Measurements from ENCODE around the gene HS6ST3.
"Not testable (repeated sequence)": the region's sequence is repeated elsewhere in the genome, so short reads cannot be mapped to it uniquely, and the experiment has no call there.

HS6ST3 gene

DNA sequence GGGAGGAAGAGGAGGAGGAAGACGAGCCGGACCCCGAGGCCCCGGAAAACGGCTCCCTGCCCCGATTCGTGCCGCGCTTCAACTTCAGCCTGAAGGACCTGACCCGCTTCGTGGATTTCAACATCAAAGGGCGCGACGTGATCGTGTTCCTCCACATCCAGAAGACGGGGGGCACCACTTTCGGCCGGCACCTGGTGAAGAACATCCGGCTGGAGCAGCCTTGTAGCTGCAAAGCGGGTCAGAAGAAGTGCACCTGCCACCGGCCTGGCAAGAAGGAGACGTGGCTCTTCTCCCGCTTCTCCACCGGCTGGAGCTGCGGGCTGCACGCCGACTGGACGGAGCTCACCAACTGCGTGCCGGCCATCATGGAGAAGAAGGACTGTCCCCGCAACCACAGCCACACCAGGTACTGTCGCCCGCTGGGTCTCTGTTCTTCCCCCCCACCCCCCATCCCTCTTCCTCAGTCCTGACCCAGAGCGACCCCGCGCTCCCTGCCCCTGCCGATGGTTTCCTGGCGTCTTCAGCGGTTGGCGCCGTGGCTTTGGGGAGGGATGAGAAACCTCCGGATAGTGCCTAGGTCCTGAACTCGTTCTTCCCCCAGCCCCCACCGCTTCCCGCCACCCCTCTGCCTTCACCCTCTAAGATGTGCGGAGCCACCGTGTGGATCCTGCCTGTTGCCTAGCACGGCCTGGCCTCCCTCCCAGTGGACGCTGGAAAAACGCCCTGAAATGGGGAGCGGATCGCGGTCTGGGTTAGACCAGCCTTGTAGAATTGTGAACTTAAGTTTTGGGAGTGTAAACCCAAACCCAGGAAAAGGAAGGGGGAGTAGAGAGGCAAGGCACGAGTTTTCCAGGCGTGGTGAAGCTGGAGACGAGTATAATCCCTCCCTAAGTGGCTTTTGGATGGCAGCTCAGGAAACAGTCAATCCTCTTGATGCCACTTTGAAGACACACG is 1.5 kb downstream of the HS6ST3 start:
- no peak for DNase-seq (ENCODE audit: low spot score)

DNA sequence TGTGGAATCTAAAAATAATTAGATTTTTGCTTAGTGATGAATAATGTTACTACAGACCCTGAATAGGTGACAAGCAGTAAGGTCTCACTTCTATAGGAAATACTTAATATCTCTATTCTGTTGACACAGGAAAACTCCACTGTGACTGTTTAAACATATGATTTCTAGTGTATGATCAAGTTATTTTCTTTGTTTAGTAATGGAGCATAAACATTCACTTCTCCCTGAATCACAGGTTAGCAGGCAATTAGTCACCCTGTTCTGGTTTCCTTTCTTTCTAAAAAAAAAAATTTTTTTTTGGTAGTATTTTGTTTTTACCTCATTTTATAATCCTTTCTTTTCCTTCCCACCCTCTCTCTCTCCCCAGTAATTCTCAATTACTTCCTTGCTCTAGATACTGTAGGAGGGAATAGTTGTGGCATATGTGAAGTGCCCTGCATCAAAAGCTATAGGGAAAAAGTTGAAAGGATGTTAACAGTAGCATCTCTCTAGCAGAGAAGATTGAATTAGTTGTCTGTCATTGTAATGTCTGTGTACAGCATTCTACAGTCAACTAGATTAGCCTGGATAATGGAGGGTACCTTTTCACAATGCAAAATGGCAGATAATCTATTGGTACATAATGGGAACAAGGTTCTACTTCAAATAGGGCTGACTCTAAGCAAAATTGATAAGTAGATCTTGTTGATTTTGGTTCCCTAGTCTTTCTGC is 3.5 kb downstream of the HS6ST3 start:
- no peak for DNase-seq (ENCODE audit: low spot score)

DNA sequence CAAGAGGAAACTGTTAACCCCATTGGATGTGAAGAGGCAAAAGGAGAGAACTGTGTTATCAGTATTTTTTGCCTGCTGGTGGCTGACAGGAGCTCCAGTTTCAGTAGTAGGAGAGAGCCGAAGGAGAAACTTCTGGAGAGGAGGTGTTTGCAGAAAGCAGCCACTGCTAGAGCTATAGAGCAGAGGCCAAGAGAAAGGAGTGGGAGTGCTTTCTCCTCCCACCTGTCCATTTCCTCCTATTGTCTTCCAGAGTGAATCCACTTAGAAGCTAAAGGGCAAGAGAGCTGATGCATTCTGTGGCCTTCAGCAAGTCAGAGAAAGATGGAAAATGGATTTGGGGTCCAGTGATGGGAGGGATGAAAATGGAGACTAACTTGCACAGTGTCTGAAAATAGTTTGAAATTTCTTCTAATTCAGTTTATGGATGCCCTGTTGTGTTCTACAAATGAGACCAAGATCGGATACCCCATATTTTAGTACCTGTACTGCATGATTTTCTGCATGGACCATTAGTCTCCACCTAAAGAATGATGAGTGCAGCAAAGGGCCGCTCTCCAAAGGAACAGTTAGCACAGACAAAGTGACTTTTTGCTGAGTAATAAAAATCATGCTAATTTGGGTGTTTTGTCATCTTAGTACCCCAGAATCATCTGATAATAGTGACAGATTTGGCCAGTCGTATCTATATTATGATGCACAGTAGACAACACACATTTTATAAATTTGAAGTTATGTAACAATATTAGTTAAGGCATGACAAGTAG is 10.7 kb downstream of the HS6ST3 start:
- DNase-seq (ENCODE audit: low spot score): no peak

DNA sequence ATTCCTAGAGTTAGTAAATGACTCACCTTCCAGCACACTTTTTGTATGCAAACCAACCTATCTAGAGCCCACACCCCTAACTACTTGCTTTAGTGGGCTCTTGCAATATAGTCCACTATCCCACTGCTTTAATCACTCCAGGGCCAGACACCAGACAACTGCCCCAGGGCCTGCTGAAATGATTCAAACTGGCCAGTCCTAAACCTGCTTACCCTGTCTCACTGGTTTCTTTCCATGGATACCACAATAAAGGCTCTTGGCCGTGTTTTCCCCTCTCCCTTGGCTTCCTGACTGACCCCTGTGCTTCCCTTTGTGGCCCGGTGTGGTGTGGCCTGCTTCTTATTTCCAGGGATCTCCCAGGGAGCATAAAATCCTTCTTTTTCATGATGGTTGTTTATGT is 14.6 kb downstream of the HS6ST3 start:
- DNase-seq (ENCODE audit: low spot score): no peak

DNA sequence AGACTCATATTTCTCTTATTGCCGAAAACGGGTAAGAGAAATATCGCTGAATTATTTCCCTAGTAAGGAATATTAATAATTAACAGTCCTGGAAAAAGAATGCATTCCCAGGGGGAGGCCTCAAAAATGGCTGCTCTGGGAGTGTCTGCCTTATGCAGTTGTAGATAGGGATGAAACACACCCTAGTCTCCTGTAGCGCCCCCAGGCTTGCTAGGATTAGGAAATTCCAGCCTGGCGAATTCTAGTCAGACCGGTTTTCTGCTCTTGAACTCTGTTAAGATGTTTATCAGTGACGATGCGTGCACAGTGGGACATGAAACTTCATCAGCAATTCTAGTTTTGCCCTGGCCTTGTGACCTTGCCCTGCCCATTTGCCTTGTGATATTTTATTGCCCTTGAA is 18.2 kb downstream of the HS6ST3 start:
- not testable (repeated sequence) for DNase-seq (ENCODE audit: low spot score)

DNA sequence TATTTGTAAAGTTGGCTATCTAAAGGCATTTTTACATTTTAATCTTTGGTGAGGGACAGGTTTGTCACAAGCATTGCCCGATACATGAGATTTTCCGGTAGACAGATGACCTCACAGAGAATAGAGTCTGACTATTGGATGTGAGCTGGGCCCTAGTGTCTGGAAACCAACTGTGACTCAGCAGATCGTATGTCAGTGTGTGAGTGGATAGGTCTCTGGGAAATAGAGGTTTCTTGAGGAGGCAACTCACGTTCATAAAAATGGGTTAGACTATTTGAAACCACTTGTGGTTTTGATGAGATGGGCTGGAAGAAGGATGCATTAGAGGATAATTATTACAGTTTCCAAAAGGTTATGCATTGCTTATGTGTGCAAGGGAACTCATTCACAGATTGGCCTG is 19.2 kb downstream of the HS6ST3 start:
- no peak for DNase-seq (ENCODE audit: low spot score)

DNA sequence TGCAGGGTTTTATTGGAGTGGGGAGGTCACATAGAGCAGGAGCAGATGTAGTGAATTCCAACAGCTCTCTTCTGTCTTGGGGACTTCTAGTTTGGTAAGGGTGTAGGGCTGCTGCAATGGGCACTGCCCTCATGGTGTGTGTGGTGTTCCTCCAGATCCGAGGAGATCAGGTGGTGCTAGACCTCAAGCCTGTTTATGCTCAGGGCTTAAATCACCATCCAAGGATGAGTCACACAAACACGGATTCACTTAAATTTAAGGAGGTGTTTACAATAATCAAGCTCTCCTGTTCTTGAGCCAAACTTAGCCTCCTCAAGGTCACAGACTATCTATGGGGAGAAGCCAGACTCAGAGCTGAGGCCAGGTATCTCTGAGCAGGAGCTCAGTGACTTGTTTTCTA is 23.0 kb downstream of the HS6ST3 start:
- DNase-seq (ENCODE audit: low spot score): no peak

DNA sequence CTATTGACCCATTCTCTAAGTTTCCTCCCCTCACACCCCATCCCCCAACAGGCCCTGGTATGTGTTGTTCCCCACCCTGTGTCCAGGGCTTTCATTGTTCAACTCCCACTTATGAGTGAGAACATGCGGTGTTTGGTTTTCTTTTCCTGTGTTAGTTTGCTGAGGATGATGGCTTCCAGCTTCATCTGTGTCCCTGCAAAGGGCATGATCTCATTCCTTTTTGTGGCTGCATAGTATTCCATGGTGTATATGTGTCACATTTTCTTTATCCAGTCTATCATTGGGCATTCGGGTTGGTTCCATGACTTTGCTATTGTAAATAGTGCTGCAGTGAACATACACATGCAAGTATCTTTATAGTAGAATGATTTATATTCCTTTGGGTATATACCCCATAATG is 25.5 kb downstream of the HS6ST3 start:
- not testable (repeated sequence) for DNase-seq (ENCODE audit: low spot score)

DNA sequence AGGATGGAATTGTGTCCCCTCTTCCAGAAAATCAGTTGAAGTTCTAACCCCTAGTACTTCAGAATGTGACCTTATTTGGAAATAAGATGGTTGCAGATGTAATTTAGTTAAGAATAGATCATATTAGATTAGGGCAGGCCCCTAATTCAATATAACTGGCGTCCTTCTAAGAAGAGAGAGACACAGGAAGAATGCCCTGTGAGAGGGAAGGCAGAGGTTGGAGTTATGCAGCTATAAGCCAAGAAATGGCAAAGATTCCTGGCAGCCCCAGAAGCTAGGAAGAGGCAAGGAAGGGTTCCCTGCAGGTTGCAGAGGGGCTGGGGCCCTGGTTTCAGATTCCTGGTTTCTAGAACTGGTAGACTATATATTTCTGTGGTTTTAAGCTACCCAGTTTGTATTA is 30.0 kb downstream of the HS6ST3 start:
- no peak for DNase-seq (ENCODE audit: low spot score)

DNA sequence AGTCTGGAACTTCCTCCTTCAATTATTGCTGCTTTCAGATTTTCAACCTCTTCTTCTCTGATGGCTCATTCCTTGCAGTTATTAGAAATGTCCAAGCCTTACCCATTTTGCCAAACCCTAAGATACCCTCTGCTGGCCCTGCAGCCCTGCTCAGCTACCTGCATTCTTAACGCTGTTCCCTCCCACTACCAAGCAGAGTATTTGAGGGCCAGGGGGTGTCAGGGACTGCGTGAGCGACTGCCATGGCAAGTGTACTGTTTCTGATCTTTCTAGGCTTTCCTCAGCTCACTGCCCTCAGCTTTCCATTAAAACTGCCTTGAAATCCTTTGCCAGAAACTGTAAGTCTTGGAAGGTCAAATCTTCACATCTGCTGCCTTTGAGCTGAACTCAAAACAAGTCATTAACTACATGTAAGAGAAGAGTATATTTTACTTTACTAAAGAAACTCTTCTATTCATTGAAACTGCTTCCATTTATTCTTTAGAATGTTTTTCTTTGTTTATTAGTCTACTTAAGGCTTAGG is 41.0 kb downstream of the HS6ST3 start:
- no peak for DNase-seq (ENCODE audit: low spot score)

DNA sequence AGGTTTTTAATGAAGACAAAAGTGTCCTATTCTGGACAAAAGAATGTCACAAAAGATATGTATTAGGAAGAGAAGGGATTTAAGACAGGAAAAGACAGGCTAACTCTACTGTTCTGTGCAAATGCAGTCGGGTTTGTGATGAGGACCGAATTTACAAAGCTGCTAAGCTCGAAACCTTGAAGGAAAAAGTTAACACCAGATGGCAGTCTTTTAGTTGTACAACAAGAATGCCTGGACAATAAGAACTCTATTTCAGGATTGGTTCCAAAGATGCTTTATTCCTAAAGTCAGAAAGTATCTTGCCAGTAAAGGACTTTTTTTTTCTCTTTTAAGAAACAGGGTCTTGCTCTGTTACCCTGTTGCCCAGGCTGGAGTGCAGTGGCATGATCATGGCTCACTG is 51.1 kb downstream of the HS6ST3 start:
- DNase-seq (ENCODE audit: low spot score): no peak

DNA sequence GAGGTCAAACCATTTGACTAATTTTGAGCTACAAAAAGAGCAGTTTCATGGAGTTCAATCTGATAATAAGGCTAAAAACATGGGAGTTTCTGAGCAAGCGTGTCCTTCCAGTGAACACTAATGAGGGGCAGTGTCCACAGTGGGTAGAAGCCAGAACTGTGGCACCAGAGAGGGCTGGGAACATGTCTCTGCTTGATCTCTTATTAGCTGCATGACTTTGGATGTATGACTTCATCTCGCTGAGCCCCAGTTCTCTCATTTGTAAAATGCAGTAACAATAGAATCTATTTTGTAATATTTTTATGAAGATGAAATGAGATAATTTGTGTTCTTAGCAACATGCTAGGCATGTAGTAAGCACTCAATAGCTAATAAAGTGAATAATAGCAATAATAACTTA is 69.8 kb downstream of the HS6ST3 start:
- DNase-seq (ENCODE audit: low spot score): no peak

DNA sequence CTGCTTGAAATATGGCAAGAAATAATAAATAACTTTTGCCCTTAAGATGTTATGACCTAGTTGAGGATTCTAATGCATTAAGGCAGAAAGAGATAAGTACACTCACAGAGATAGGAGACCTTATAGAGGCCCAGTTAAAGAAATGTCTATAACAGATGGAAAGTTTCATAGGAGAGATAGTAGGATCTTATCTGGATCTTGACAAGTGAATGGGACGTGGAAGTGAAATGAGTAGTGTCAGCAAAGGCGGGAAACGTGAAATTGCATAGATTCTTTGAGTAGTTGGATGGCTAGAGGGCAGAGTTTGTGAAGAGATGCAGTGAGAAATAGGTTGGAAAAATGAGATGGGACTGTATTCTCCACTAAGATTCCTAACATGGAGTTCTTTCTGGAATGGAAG is 71.2 kb downstream of the HS6ST3 start:
- DNase-seq (ENCODE audit: low spot score): no peak

DNA sequence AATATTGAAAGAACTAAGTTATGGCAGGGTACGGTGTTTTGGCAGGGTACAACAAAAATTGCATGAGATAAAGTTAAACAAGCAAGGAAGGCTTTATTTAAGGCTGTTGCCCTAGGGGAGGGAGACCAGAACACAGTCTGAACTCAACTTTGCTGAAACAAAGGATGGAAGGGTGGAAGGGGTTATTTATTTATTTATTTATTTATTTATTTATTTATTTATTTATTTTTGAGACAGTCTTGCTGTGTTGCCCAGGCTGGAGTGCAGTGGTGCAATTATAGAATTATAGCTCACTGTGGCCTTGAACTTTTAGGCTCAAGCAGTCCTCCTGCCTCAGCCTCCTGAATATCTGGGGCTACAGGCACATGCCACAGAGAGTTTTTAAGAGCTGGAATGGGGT is 75.9 kb downstream of the HS6ST3 start:
- no peak for DNase-seq (ENCODE audit: low spot score)

DNA sequence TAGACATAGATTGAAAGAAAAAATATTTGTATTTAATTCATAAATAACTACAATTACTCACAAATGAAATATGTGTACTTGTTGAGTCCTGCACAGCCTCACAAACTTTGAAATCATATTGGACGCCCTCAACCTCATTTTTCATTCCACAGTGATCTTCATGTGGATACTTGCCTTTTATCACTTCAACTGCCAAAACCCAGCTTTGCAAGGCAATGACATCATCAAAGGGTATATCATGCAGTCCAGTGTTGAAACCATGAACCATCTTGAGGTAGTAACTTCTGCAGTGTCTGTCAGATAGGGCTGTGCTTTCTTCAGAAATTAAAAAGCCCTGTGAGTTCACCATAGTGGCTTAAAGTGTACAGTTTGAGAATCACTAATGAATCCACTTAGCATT is 82.2 kb downstream of the HS6ST3 start:
- DNase-seq (ENCODE audit: low spot score): no peak

DNA sequence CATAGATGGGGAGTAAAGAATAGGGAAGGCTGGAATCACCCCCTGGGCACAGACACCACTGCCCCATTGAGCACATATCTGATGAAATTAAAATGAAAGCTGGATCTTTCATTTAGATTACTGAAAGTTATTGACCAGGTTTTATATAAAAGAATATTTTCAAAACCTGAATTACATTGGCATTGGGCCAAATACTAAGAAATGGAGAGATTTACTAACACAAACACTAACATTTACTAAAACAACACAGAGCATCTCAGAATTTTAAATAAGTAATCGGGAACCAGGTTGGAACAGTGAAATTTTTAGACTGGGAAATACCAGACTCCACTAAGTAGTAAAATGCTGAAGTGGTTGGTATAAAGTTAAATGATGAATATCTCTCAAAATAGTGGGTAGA is 88.9 kb downstream of the HS6ST3 start:
- no peak for DNase-seq (ENCODE audit: low spot score)

DNA sequence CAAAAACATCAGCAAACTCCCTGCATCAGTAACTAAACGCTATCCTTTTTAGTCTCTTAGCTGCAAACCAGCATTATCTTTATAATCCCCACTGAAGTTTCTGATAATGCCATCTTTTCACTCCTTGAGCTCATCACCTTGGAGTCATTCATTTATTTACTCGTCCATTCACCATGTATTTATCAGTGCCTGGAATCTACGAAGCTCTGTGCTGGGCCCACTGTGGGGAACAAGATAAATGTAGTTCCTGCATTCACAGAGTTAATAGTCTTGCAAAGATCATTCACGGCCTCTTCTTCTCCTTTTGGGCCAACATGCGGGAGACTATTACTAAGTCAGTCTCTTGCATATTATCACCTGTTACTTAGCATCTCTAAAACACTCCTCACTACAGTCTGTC is 89.4 kb downstream of the HS6ST3 start:
- no peak for DNase-seq (ENCODE audit: low spot score)

DNA sequence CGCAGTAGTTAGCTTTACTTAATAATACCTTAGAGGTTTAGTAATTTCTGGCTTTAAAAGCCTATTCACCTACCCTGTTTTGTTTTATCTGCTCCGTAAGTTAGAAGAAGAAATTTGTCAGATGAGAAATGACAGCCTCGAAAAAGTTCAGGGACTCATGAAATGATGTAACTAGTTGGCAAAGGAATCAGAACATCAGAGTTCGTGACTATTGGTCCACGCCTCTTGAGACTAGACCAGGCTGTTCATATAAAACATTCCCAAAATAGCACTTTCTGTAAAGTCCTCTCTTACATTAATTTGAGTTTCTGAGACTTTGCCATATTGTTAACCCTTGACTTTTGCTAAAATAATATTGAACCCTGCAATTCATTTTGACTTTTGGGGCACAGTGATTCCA is 92.0 kb downstream of the HS6ST3 start:
- DNase-seq (ENCODE audit: low spot score): no peak

DNA sequence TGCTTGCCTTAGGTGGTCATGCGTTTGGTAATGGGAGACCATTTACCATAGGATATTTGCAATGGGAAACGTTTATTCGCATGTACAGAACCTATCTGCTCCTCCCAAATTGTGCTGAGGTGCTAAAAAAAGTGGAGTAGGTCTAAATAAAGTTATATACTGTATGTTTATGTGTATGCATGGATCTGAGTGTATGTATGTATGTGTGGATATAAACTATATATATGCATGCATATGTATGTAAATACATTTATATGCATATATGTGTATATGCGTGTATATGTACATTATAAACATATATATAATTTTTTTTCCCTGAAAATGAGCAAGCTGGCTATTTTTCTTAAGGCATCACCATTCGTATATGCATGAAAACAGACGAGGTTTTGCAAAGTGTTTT is 95.9 kb downstream of the HS6ST3 start:
- no peak for DNase-seq (ENCODE audit: low spot score)

DNA sequence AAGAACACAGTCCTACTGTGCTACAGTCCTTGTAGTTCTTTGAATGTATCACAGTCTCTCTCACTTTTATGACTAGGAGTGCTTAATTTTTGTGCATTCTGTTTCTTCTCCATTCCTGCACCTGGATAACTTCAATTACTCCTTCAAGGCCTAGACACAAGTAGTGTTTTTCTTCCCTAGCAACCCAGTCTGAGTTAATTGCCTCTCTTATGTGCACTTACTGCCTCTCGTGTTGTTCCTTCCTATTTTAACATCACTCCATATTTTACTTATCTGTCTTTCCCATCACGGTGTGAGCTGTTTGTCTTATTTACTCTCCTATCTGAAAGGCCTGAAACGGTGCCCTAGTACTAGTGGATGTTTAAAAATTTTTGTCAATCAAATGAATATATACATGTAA is 101.5 kb downstream of the HS6ST3 start:
- no peak for DNase-seq (ENCODE audit: low spot score)

DNA sequence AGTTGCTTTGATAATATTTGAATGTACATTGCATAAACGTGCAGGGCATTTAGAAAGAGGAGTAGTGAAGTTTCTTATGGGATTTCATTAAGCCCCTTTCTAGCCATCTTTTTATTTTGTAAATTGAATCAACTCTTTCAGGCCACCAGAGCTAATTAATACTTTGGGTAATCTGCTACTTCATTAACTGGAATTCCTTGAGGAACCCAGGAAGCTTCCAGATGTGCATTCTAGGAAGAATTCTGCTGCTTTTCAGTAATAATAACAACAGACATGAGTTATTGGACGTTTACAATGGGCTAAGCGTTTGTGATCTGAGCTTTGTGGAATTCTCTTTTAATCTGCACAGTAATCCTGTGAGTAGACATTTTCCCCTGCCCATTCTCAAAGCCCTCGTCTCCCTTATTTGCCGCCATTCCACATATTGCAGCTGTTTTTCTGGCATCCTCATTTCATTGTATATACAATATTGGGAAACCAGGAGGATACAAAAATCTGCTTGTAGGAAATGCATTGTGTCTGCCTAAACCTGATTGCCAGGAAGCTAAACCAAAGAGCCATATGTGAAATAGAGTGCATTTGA is 103.9 kb downstream of the HS6ST3 start:
- no peak for DNase-seq (ENCODE audit: low spot score)

DNA sequence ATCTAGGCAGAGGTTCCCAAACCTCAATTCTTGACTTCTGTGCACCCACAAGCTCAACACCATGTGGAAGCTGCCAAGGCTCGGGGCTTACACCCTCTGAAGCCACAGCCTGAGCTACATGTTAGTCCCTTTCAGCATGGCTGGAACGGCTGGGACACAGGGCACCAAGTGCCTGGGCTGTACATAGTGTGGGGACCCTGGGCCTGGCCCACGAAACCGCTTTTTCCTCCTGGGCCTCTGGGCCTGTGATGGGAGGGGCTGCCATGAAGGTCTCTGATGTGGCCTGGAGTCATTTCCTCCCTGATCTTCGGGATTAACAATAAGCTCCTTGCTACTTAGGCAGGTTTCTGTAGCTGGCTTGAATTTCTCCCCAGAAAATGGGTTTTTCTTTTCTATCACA is 108.1 kb downstream of the HS6ST3 start:
- no peak for DNase-seq (ENCODE audit: low spot score)

Measured in AG08395 (cell line).